ENCODE results near the gene USP33.

DNA sequence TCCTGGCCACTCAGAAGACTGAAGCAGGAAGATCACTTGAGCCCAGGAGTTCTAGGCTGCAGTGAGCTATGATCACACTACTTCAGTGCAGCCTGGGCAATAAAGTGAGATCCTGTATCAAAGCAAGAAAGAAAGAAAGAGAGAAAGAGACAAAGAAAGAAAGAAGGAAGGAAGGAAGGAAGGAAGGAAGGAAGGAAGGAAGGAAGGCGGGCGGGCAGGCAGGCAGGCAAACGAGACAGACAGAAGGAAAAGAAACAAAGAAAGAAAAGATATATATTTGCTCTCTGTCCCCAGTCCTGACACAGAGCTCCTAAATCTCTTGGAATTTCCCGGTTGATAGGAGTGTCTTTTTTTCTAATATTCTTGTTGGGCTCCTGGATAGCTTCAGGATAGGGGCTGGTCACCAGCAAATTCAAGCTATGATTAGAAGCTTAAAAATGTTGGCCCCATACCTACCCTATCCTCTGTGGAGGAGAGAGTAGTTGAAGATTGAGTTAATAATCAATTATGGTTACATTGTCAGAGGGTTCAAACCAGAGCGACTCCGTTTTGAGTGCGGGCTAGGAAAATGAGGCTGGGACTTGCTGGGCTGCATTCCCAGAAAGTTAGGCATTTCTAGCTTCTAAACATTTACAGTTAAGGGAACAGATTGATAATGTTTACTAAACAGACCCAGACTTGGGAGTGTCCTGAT lies 16.5 kb upstream of the USP33 start:
- TF ChIP-seq, protein P1, sequence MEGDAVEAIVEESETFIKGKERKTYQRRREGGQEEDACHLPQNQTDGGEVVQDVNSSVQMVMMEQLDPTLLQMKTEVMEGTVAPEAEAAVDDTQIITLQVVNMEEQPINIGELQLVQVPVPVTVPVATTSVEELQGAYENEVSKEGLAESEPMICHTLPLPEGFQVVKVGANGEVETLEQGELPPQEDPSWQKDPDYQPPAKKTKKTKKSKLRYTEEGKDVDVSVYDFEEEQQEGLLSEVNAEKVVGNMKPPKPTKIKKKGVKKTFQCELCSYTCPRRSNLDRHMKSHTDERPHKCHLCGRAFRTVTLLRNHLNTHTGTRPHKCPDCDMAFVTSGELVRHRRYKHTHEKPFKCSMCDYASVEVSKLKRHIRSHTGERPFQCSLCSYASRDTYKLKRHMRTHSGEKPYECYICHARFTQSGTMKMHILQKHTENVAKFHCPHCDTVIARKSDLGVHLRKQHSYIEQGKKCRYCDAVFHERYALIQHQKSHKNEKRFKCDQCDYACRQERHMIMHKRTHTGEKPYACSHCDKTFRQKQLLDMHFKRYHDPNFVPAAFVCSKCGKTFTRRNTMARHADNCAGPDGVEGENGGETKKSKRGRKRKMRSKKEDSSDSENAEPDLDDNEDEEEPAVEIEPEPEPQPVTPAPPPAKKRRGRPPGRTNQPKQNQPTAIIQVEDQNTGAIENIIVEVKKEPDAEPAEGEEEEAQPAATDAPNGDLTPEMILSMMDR (IDR thresholded peaks at IDR 0.05) = no peak
- TF ChIP-seq POLR2A (IDR thresholded peaks at IDR 0.05) = no peak
- no peak for TF ChIP-seq EP300 (IDR thresholded peaks at IDR 0.05)

Data from ovary (tissue), 3 donors.